Adrenal gland (tissue), 5 donors: ENCODE results near the gene ATR.
"Not testable (repeated sequence)": the region's sequence is repeated elsewhere in the genome, so short reads cannot be mapped to it uniquely, and the experiment has no call there.

Source experiments
- CTCF ChIP-seq, 6 experiments: fragments of 450-650 bp in 4 of 6; fragments of 200-600 bp in 2 of 6; sonication (generic) in 1 of 6; IDR thresholded peaks; 1 replicate in 5 of 6; 2 replicates in 1 of 6; pipeline versions ENCODE4 v1.5.1 to v1.8.0; 2016 to 2021; ENCODE audit warnings: antibody characterized with exemption in 6 of 6, mild to moderate bottlenecking in 2 of 6, moderate library complexity in 1 of 6
- POLR2A ChIP-seq, 2 donors: fragments of 450-650 bp; IDR thresholded peaks; one replicate each; pipeline ENCODE4 v1.6.1; 2017; ENCODE audit warnings: antibody characterized with exemption in 2 of 2, mild to moderate bottlenecking in 2 of 2, moderate library complexity in 1 of 2
- donor health status: DM: no; HTN: no; CAD: no.

DNA sequence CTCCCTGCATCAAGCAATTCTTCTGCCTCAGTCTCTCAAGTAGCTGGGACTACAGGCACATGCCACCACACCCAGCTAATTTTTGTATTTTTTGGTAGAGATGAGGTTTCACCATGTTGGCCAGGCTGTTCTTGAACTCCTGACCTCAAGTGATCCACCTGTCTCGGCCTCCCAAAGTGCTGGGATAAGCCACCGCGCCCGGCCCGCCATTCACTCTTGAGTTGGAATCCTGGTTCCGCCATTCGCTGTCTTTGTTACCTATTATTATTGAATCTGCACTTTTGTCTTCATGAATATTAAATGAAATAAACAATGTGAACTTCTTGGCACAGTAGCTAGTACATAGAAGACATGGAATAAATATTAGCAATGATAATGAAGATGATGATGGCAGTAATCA is 13.7 kb upstream of the ATR start:
- not testable (repeated sequence) for TF ChIP-seq POLR2A, CTCF (IDR thresholded peaks at IDR 0.05)
